Endodermal cell (in vitro differentiated cells): ENCODE data around the gene CBFA2T3. TPM values are rescaled to one million over a fixed set of nuclear protein-coding genes. Genes with fewer than 3 reads are reported as not detected.

Experiments
- DNase-seq: peaks from one replicate; pipeline ENCODE4 v3.0.0-alpha.2; 2017
- H3K27ac ChIP-seq: 2 replicates; pipeline ENCODE4 v1.5.1; 2013; ENCODE audit warnings: mild to moderate bottlenecking, low read depth, low read length, moderate library complexity
- H3K27me3 ChIP-seq: 2 replicates; pipeline ENCODE4 v1.6.1; 2013; ENCODE audit warnings: mild to moderate bottlenecking, low read length, moderate library complexity; ENCODE audit not compliant: insufficient read depth, control insufficient read depth, poor library complexity, severe bottlenecking
- H3K36me3 ChIP-seq: 2 replicates; pipeline ENCODE4 v1.7.0; 2013; ENCODE audit warnings: mild to moderate bottlenecking, low read length, moderate library complexity; ENCODE audit not compliant: control insufficient read depth, insufficient read depth
- H3K4me1 ChIP-seq: one replicate; pipeline ENCODE4 v1.7.0; 2013; ENCODE audit warnings: low read length; ENCODE audit not compliant: control insufficient read depth, insufficient read depth
- H3K4me3 ChIP-seq: 2 replicates; pipeline ENCODE4 v1.5.1; 2013; ENCODE audit warnings: mild to moderate bottlenecking, low read length, moderate library complexity
- H3K9ac ChIP-seq: 2 replicates; pipeline ENCODE4 v1.6.1; 2013; ENCODE audit warnings: mild to moderate bottlenecking, low read length, moderate library complexity; ENCODE audit not compliant: poor library complexity, severe bottlenecking; ENCODE audit errors: extremely low read depth
- H3K9me3 ChIP-seq: 2 replicates; pipeline ENCODE4 v1.6.1; 2013; ENCODE audit warnings: mild to moderate bottlenecking, low read length, moderate library complexity; ENCODE audit not compliant: control insufficient read depth
- H3K27ac Mint-ChIP-seq: 2 replicates; pipeline ENCODE4 v1.8.0; 2020; ENCODE audit warnings: mixed read lengths
- H3K27me3 Mint-ChIP-seq: 2 replicates; pipeline ENCODE4 v1.8.0; 2021; ENCODE audit warnings: mild to moderate bottlenecking, mixed read lengths; ENCODE audit not compliant: insufficient read depth
- H3K36me3 Mint-ChIP-seq: 2 replicates; pipeline ENCODE4 v1.8.0; 2020; ENCODE audit warnings: low read depth, mixed read lengths
- H3K4me1 Mint-ChIP-seq: 2 replicates; pipeline ENCODE4 v1.8.0; 2020; ENCODE audit warnings: mixed read lengths
- H3K4me3 Mint-ChIP-seq: 2 replicates; pipeline ENCODE4 v1.8.0; 2020; ENCODE audit warnings: mild to moderate bottlenecking, moderate library complexity, mixed read lengths
- H3K9me3 Mint-ChIP-seq: 2 replicates; pipeline ENCODE4 v1.8.0; 2020; ENCODE audit warnings: mild to moderate bottlenecking, mixed read lengths
- CTCF ChIP-seq: fragments of 200-600 bp; sonication (generic); conservative IDR thresholded peaks from 2 replicates; pipeline ENCODE4 v1.5.0; 2021; ENCODE audit warnings: antibody characterized with exemption, mild to moderate bottlenecking
- WGBS, 2 experiments: methylation state at CpG; one replicate each; pipeline versions ENCODE4 v1.1.5 to v1.1.7; 2013; ENCODE audit warnings: missing lambda C conversion rate in 2 of 2, mixed read lengths in 1 of 2; ENCODE audit not compliant: insufficient coverage in 1 of 2, insufficient read length in 1 of 2; 5-methylcytosine and 5-hydroxymethylcytosine counted together
- total RNA-seq, 2 donors: library from RNA; stranded (reverse); fragmentation: NEBNext Ultra II Directional in 1 of 2; extraction: Animal tissue kit (Norgen Biotek cat#: 25700) in 1 of 2; gene quantifications; 2 replicates in 1 of 2; 3 replicates in 1 of 2; pipeline ENCODE4 v1.2.1, GENCODE V29; 2021

Gene CBFA2T3
- total RNA-seq, 2 donors from 2014 or later = 1.0 to 3.1 TPM

- no peaks in the 10 kb centered on the region for H3K9me3 Mint-ChIP-seq
- WGBS, 2 experiments = 86 to 90% methylated on average over 20 to 31 of the region's 31 CpGs
- no peaks in the 10 kb centered on the region for H3K9me3 ChIP-seq
- no peak for TF ChIP-seq CTCF
- H3K9ac ChIP-seq = no peak overlapping the region
- no peaks in the 10 kb centered on the region for H3K36me3 ChIP-seq
- no peaks in the 10 kb centered on the region for H3K4me1 ChIP-seq
- H3K4me1 Mint-ChIP-seq = no peaks in the 10 kb centered on the region
- no peaks in the 10 kb centered on the region for H3K27me3 ChIP-seq
- H3K36me3 Mint-ChIP-seq = no peaks in the 10 kb centered on the region
- no peak overlapping the region for H3K4me3 Mint-ChIP-seq
- no peaks in the 10 kb centered on the region for H3K27me3 Mint-ChIP-seq
- no peak overlapping the region for H3K27ac Mint-ChIP-seq
- no peak overlapping the region for H3K27ac ChIP-seq
- no peak for DNase-seq
- no peak overlapping the region for H3K4me3 ChIP-seq
Observed at GRCh38 chr16:88968589-88969280, 8.3 kb downstream of the CBFA2T3 start.

GRCh38 chr16:88967830-88968588 is 9.0 kb downstream of the CBFA2T3 start:
- H3K4me3 ChIP-seq = no peak overlapping the region
- no peak for DNase-seq
- no peaks in the 10 kb centered on the region for H3K27me3 ChIP-seq
- H3K27ac Mint-ChIP-seq = no peak overlapping the region
- no peaks in the 10 kb centered on the region for H3K9me3 Mint-ChIP-seq
- H3K27ac ChIP-seq = no peak overlapping the region
- no peaks in the 10 kb centered on the region for H3K9me3 ChIP-seq
- no peak for TF ChIP-seq CTCF
- no peaks in the 10 kb centered on the region for H3K36me3 Mint-ChIP-seq
- no peaks in the 10 kb centered on the region for H3K4me1 ChIP-seq
- H3K4me1 Mint-ChIP-seq = no peaks in the 10 kb centered on the region
- WGBS, 2 experiments = 89 to 90% methylated on average over 20 to 29 of the region's 29 CpGs
- H3K36me3 ChIP-seq = no peaks in the 10 kb centered on the region
- no peak overlapping the region for H3K4me3 Mint-ChIP-seq
- H3K27me3 Mint-ChIP-seq = no peaks in the 10 kb centered on the region
- no peak overlapping the region for H3K9ac ChIP-seq

GRCh38 chr16:88966986-88967829 is 9.8 kb downstream of the CBFA2T3 start:
- Mint-ChIP-seq H3K9me3 (peaks cover 6% of the 10 kb centered on the region), H3K27me3 (no peaks in the 10 kb centered on the region), H3K27ac (no peak overlapping the region), H3K4me1 (no peaks in the 10 kb centered on the region), H3K4me3 (no peak overlapping the region), H3K36me3 (no peaks in the 10 kb centered on the region)
- DNase-seq = no peak
- Histone ChIP-seq H3K27me3 (no peaks in the 10 kb centered on the region), H3K4me3 (no peak overlapping the region), H3K27ac (no peak overlapping the region), H3K9me3 (no peaks in the 10 kb centered on the region), H3K4me1 (no peaks in the 10 kb centered on the region), H3K36me3 (no peaks in the 10 kb centered on the region), H3K9ac (no peak overlapping the region)
- TF ChIP-seq CTCF = no peak
- WGBS, 2 experiments = 91 to 96% methylated on average over 27 to 47 of the region's 47 CpGs
